Omental fat pad (tissue), 4 donors: ENCODE measurements around the gene SMTNL2. TPM values are rescaled to one million over a fixed set of nuclear protein-coding genes. Genes with fewer than 3 reads are reported as not detected.

Experiments used
- ATAC-seq: fragments of 150-250 bp; one replicate; pipeline ENCODE4 v1.9.1; 2016; ENCODE audit warnings: mild to moderate bottlenecking, moderate library complexity; ENCODE audit not compliant: low FRiP score
- DNase-seq: peaks from one replicate; pipeline ENCODE4 v3.0.0-alpha.2; 2019; ENCODE audit warnings: low spot score
- CTCF ChIP-seq, 3 donors: fragments of 450-650 bp; IDR thresholded peaks; one replicate each; pipeline ENCODE4 v1.5.1; 2016 to 2017; ENCODE audit warnings: antibody characterized with exemption in 3 of 3, mild to moderate bottlenecking in 3 of 3, moderate library complexity in 2 of 3
- total RNA-seq, 4 donors: library from RNA; depleted of rRNA; stranded (reverse); fragments of >200 nt; gene quantifications; one replicate each; pipeline ENCODE4 v1.1.0, GENCODE V29; 2016

The SMTNL2 gene
- total RNA-seq, 4 donors from 2014 or later, result 2.8 to 14.2 (median 8.4) TPM

- DNase-seq, result no peak
- no peak for ATAC-seq
- TF ChIP-seq CTCF (IDR thresholded peaks at IDR 0.05), result no peak
These were observed 37.0 kb upstream of the SMTNL2 start for GRCh38 chr17:4547118-4547906.

GRCh38 chr17:4548061-4548461 is 36.3 kb upstream of the SMTNL2 start:
- DNase-seq, result no peak
- no peak for ATAC-seq
- TF ChIP-seq CTCF (IDR thresholded peaks at IDR 0.05), result no peak

- no peak for TF ChIP-seq CTCF (IDR thresholded peaks at IDR 0.05)
- ATAC-seq (no peak), DNase-seq (no peak)
These were observed 35.4 kb upstream of the SMTNL2 start for GRCh38 chr17:4548721-4549531.

GRCh38 chr17:4549781-4550533 is 34.4 kb upstream of the SMTNL2 start:
- no peak for TF ChIP-seq CTCF (IDR thresholded peaks at IDR 0.05)
- ATAC-seq (no peak), DNase-seq (no peak)

DNA sequence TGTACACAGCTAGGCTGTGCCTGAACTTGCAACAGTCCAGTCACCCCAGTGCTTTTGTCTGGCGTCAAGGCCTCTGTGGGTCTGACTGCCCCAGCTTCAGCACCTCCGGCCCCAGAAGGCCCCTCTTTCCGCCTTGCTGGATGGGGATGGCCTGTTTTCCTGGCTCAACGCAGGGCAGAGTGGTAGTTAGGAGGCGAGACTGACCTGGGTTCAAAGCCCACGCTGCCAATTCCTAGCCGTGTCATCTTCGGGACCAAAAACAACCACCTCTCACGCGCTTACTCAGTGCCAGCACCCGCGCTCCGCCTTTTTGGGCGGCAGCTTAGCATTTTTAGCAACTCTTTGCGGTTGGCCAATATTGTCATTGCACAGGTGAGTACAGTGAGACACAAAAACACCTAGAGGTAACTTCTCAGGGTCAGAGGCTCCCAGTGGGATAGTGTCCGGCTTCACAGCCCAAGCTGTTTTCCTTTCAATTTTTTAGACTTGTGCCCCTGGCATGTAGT is 33.7 kb upstream of the SMTNL2 start:
- ATAC-seq (no peak), DNase-seq (no peak)
- TF ChIP-seq CTCF (IDR thresholded peaks at IDR 0.05), result no peak

- TF ChIP-seq CTCF (IDR thresholded peaks at IDR 0.05), result no peak
- DNase-seq, result no peak
- no peak for ATAC-seq
These were observed 33.2 kb upstream of the SMTNL2 start for GRCh38 chr17:4551141-4551540.
